Upper lobe of left lung (tissue), 4 donors: ENCODE results near the gene SNX24.

Source experiments
- EP300 ChIP-seq, 4 donors: sonication (generic); formaldehyde crosslinking; IDR thresholded peaks; one replicate each; pipeline ENCODE4 v1.5.1; 2017; ENCODE audit warnings: antibody characterized with exemption in 4 of 4, control low read depth in 2 of 4
- POLR2A ChIP-seq, 4 donors: fragments of 450-650 bp; IDR thresholded peaks; one replicate each; pipeline ENCODE4 v1.5.1; 2016 to 2017; ENCODE audit warnings: antibody characterized with exemption in 4 of 4, mild to moderate bottlenecking in 2 of 4
- POLR2AphosphoS5 ChIP-seq, 2 donors: sonication (generic); formaldehyde crosslinking; IDR thresholded peaks; one replicate each; pipeline ENCODE4 v1.5.1; 2017; ENCODE audit warnings: antibody characterized with exemption in 2 of 2
- TF ChIP-seq, protein P1 (sequence below), 6 experiments: fragments of 450-650 bp in 4 of 6; fragments of 200-600 bp in 2 of 6; sonication (generic) in 2 of 6; IDR thresholded peaks; one replicate each; pipeline ENCODE4 v1.5.1; 2016 to 2019; ENCODE audit warnings: antibody characterized with exemption in 6 of 6

DNA sequence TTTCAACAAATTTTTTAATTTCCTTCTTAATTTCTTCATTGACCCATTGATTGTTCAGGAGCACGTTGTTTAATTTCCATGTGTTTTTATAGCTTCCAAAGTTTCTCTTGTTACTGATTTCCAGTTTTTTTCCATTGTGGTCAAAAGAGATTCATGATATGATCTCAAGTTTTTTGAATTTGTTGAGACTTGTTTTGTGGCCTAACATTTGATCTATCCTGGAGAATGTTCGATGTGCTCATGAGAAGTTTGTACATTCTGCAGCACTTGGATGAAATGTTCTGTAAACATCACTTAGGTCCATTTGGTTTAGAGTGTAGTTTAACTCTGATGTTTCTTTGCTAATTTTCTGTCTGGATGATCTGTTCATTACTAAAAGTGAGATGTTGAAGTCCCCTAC lies 205.8 kb downstream of the SNX24 start:
- TF ChIP-seq EP300 (IDR thresholded peaks at IDR 0.05) (no peak), POLR2A (IDR thresholded peaks at IDR 0.05) (no peak), POLR2AphosphoS5 (IDR thresholded peaks at IDR 0.05) (no peak)
- TF ChIP-seq, protein P1, sequence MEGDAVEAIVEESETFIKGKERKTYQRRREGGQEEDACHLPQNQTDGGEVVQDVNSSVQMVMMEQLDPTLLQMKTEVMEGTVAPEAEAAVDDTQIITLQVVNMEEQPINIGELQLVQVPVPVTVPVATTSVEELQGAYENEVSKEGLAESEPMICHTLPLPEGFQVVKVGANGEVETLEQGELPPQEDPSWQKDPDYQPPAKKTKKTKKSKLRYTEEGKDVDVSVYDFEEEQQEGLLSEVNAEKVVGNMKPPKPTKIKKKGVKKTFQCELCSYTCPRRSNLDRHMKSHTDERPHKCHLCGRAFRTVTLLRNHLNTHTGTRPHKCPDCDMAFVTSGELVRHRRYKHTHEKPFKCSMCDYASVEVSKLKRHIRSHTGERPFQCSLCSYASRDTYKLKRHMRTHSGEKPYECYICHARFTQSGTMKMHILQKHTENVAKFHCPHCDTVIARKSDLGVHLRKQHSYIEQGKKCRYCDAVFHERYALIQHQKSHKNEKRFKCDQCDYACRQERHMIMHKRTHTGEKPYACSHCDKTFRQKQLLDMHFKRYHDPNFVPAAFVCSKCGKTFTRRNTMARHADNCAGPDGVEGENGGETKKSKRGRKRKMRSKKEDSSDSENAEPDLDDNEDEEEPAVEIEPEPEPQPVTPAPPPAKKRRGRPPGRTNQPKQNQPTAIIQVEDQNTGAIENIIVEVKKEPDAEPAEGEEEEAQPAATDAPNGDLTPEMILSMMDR (IDR thresholded peaks at IDR 0.05) = no peak
